Coronary artery (tissue), 2 donors: ENCODE measurements around the gene ERMP1.

Source experiments
- DNase-seq: peaks from one replicate; pipeline ENCODE4 v3.0.0-alpha.2; 2017; ENCODE audit warnings: low spot score
- H3K27ac ChIP-seq, 2 donors: fragments of 200-600 bp; sonication (generic); one replicate each; pipeline ENCODE4 v1.5.1; 2016 to 2019
- H3K4me3 ChIP-seq: fragments of 200-600 bp; sonication (generic); 2 replicates; pipeline ENCODE4 v1.5.1; 2016; ENCODE audit warnings: mild to moderate bottlenecking, moderate library complexity
- TF ChIP-seq, protein P1 (sequence below): fragments of 200-600 bp; sonication (generic); IDR thresholded peaks from one replicate; pipeline ENCODE4 v1.5.1; 2019; ENCODE audit warnings: antibody characterized with exemption

Gene ERMP1

GRCh38 chr9:5853617-5854016 lies 20.7 kb upstream of the ERMP1 start:
- TF ChIP-seq, protein P1, sequence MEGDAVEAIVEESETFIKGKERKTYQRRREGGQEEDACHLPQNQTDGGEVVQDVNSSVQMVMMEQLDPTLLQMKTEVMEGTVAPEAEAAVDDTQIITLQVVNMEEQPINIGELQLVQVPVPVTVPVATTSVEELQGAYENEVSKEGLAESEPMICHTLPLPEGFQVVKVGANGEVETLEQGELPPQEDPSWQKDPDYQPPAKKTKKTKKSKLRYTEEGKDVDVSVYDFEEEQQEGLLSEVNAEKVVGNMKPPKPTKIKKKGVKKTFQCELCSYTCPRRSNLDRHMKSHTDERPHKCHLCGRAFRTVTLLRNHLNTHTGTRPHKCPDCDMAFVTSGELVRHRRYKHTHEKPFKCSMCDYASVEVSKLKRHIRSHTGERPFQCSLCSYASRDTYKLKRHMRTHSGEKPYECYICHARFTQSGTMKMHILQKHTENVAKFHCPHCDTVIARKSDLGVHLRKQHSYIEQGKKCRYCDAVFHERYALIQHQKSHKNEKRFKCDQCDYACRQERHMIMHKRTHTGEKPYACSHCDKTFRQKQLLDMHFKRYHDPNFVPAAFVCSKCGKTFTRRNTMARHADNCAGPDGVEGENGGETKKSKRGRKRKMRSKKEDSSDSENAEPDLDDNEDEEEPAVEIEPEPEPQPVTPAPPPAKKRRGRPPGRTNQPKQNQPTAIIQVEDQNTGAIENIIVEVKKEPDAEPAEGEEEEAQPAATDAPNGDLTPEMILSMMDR = no peak
- H3K27ac ChIP-seq = no peak overlapping the region
- H3K4me3 ChIP-seq = no peak overlapping the region
- DNase-seq = no peak

DNA sequence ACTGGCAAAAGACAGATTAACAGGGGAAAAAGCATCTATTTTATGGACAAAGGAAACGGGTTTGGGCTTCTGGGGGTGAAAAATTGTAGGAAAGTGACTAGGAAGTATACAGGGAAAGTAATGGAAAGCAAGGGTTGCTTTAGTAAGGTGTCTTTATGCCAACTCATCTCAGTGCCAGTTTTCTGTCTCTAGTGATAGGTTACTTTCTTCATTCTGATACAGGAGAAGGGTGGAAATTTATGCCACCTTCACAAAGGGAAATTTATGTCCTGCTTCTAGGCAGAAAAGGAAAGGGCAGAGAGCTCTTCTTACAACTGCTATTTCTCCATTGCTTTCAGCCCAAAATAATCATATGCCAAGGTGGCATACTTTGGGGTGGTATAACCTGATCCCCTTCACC lies 20.1 kb upstream of the ERMP1 start:
- Histone ChIP-seq H3K4me3 (no peak overlapping the region), H3K27ac (no peak overlapping the region)
- no peak for DNase-seq
- TF ChIP-seq, protein P1 = no peak

- TF ChIP-seq, protein P1 = no peak
- H3K4me3 ChIP-seq = no peak overlapping the region
- DNase-seq = no peak
- no peak overlapping the region for H3K27ac ChIP-seq
These were observed 18.5 kb upstream of the ERMP1 start for GRCh38 chr9:5851445-5851844.

- TF ChIP-seq, protein P1 = no peak
- Histone ChIP-seq H3K27ac (no peak overlapping the region), H3K4me3 (no peak overlapping the region)
- DNase-seq = no peak
These were observed 17.8 kb upstream of the ERMP1 start for GRCh38 chr9:5850724-5851122.

DNA sequence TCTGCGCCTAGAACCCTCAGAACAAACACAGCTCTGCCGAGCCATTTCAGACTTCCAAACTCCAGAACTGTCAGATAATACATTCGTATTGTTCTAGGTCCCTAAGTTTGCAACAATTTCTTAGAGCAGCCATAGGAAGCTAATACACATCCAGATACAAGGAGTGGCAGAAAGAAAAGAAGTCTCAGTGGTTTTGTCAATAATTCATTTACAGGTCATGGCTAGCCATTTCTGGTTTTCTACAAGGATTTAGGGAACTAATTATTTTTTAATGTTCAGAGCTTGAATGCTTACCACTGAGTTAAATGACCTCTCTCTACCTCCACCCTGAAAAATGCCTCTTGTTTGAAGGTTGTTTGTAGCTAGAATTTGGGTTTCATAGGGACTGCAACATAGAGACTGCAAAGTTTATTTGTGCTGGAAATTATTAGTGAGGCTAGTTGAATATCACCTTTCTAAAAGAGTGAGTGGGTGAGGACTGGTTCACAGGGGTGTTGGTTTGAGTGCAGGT lies 15.5 kb upstream of the ERMP1 start:
- no peak overlapping the region for H3K27ac ChIP-seq
- TF ChIP-seq, protein P1 = no peak
- DNase-seq = no peak

GRCh38 chr9:5846501-5846921 lies 13.6 kb upstream of the ERMP1 start:
- Histone ChIP-seq H3K4me3 (no peak overlapping the region), H3K27ac (no peak overlapping the region)
- TF ChIP-seq, protein P1 = no peak
- no peak for DNase-seq

More for the DNA sequence above, 15.5 kb upstream of the ERMP1 start:
- H3K4me3 ChIP-seq = no peak overlapping the region

- no peak for DNase-seq
- TF ChIP-seq, protein P1 = no peak
- H3K27ac ChIP-seq = no peak overlapping the region
- no peak overlapping the region for H3K4me3 ChIP-seq
These were observed 13.2 kb upstream of the ERMP1 start for GRCh38 chr9:5846096-5846495.
